PC-3 (cell line): ENCODE data around the gene PLXNA4.

Experiments used
- CTCF ChIP-seq: fragments of 300-600 bp; sonication (generic); conservative IDR thresholded peaks from 2 replicates; pipeline ENCODE4 v1.5.1; 2017; ENCODE audit warnings: antibody characterized with exemption, low read depth, mild to moderate bottlenecking, low read length
- EZH2phosphoT487 ChIP-seq: fragments of 300-600 bp; sonication (generic); IDR thresholded peaks from 2 replicates; pipeline ENCODE4 v1.6.1; 2018; ENCODE audit warnings: mild to moderate bottlenecking, antibody characterized with exemption, low read length, borderline replicate concordance

- TF ChIP-seq CTCF (no peak), EZH2phosphoT487 (no peak)
Observed at GRCh38 chr7:132295175-132295574, 281.1 kb downstream of the PLXNA4 start.
